BE2C (cell line): Measurements from ENCODE around the gene RNF169.
"Not testable (repeated sequence)": the region's sequence is repeated elsewhere in the genome, so short reads cannot be mapped to it uniquely, and the experiment has no call there.

Experiments used
- DNase-seq: peaks from one replicate; pipeline ENCODE4 v3.0.0-alpha.2; 2020
- H3K27me3 ChIP-seq: fragments of 250-450 bp; sonication (Bioruptor Pico); 2 replicates; pipeline ENCODE4 v1.5.1; 2020; ENCODE audit warnings: mild to moderate bottlenecking
- H3K36me3 ChIP-seq: fragments of 250-450 bp; sonication (Bioruptor Pico); 2 replicates; pipeline ENCODE4 v1.5.1; 2020; ENCODE audit warnings: mild to moderate bottlenecking
- H3K4me1 ChIP-seq: fragments of 250-450 bp; sonication (Bioruptor Pico); 2 replicates; pipeline ENCODE4 v1.5.1; 2020
- H3K4me3 ChIP-seq: 2 replicates; pipeline ENCODE4 v1.5.1; 2011; ENCODE audit warnings: low read depth, low read length
- H3K9me3 ChIP-seq: fragments of 250-450 bp; sonication (Bioruptor Pico); 2 replicates; pipeline ENCODE4 v1.5.1; 2020
- CTCF ChIP-seq: IDR thresholded peaks from 2 replicates; pipeline ENCODE4 v1.5.1; 2012; ENCODE audit warnings: mild to moderate bottlenecking, low read depth, low read length

Gene RNF169

GRCh38 chr11:74819400-74819799 is 70.8 kb downstream of the RNF169 start:
- no peak for DNase-seq
- no peaks in the 10 kb centered on the region for H3K27me3 ChIP-seq
- H3K4me3 ChIP-seq = no peak overlapping the region
- H3K9me3 ChIP-seq = no peaks in the 10 kb centered on the region
- no peaks in the 10 kb centered on the region for H3K4me1 ChIP-seq
- TF ChIP-seq CTCF = no peak
- peaks cover 11% of the 10 kb centered on the region for H3K36me3 ChIP-seq

- no peaks in the 10 kb centered on the region for H3K4me1 ChIP-seq
- DNase-seq = no peak
- peaks cover 2% of the 10 kb centered on the region; the same call in 1 of the 2 replicates for H3K9me3 ChIP-seq
- H3K4me3 ChIP-seq = no peak overlapping the region
- TF ChIP-seq CTCF = no peak
- peaks cover 12% of the 10 kb centered on the region for H3K36me3 ChIP-seq
- H3K27me3 ChIP-seq = no peaks in the 10 kb centered on the region
Measured at GRCh38 chr11:74820763-74821162, 72.1 kb downstream of the RNF169 start.

- Histone ChIP-seq H3K27me3 (no peaks in the 10 kb centered on the region), H3K4me1 (no peaks in the 10 kb centered on the region), H3K4me3 (no peak overlapping the region), H3K36me3 (peaks cover 23% of the 10 kb centered on the region), H3K9me3 (peaks cover 12% of the 10 kb centered on the region)
- TF ChIP-seq CTCF = no peak
- no peak for DNase-seq
Measured at GRCh38 chr11:74822170-74822569, 73.5 kb downstream of the RNF169 start.

- Histone ChIP-seq H3K27me3 (no peaks in the 10 kb centered on the region), H3K4me1 (no peaks in the 10 kb centered on the region), H3K9me3 (peaks cover 12% of the 10 kb centered on the region), H3K36me3 (peaks cover 27% of the 10 kb centered on the region), H3K4me3 (no peak overlapping the region)
- no peak for DNase-seq
- TF ChIP-seq CTCF = no peak
Measured at GRCh38 chr11:74824285-74824982, 75.8 kb downstream of the RNF169 start.

- not testable (repeated sequence) for H3K4me3 ChIP-seq, H3K4me1 ChIP-seq, DNase-seq, H3K27me3 ChIP-seq
- H3K36me3 ChIP-seq = peaks cover 25% of the 10 kb centered on the region
- peaks cover 12% of the 10 kb centered on the region for H3K9me3 ChIP-seq
Measured at GRCh38 chr11:74825596-74825995, 76.9 kb downstream of the RNF169 start.

GRCh38 chr11:74826901-74827300 is 78.3 kb downstream of the RNF169 start:
- Histone ChIP-seq H3K27me3 (no peaks in the 10 kb centered on the region), H3K9me3 (peaks cover 12% of the 10 kb centered on the region), H3K4me3 (no peak overlapping the region), H3K4me1 (no peaks in the 10 kb centered on the region), H3K36me3 (peaks cover 22% of the 10 kb centered on the region)
- no peak for DNase-seq
- TF ChIP-seq CTCF = no peak
